HG03457 (cell line): ENCODE results near the gene SPTB.

ENCODE experiments used
- ATAC-seq: cut with Tn5 transposase; IDR thresholded peaks from one replicate; pipeline ENCODE4 v1.9.1; 2021; ENCODE audit warnings: moderate number of reproducible peaks; ENCODE audit not compliant: unreplicated experiment

Gene SPTB

DNA sequence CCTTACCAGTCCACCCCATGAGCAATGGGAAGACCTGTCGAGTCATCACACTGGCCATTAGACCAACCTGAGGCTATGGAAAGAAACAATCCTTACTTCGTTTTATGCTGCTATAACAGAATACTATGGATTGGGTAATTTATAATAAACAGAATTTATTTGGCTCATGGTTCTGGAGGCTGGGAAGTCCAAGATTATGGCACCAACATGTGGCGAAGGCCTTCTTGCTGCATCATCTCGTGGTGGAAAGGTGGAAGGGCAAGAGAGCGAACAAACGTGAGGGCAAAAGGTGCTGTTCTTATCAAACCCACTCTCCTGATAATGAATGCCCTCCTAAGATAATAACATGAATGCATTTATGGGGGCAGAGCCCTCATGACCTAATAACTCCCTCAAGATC lies 9.6 kb upstream of the SPTB start:
- no peak for ATAC-seq

DNA sequence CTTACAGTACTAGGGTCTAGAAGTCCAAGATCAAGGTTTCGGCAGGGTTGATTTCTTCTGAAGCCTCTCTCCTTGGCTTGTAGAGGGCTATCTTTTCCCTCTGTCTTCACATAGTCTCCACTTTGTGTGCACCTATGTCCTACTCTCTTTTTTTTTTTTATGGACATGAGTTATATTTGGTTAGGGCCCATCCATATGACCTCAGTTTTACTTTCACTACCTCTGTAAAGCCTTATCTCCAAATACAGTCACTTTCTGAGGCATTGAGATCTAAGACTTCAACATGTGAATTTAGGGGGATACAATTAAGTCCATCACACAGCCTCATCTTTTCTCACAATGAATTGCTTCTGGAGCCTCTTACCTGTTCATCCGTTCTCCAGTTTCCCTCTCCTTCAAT lies 5.9 kb upstream of the SPTB start:
- no peak for ATAC-seq

- no peak for ATAC-seq
These were observed 764 bp upstream of the SPTB start for GRCh38 chr14:64880221-64881121.

- ATAC-seq = no peak
These were observed 671 bp downstream of the SPTB start for GRCh38 chr14:64878837-64879634.

GRCh38 chr14:64877846-64878245 lies 1.9 kb downstream of the SPTB start:
- no peak for ATAC-seq

GRCh38 chr14:64875350-64875749 lies 4.4 kb downstream of the SPTB start:
- no peak for ATAC-seq

DNA sequence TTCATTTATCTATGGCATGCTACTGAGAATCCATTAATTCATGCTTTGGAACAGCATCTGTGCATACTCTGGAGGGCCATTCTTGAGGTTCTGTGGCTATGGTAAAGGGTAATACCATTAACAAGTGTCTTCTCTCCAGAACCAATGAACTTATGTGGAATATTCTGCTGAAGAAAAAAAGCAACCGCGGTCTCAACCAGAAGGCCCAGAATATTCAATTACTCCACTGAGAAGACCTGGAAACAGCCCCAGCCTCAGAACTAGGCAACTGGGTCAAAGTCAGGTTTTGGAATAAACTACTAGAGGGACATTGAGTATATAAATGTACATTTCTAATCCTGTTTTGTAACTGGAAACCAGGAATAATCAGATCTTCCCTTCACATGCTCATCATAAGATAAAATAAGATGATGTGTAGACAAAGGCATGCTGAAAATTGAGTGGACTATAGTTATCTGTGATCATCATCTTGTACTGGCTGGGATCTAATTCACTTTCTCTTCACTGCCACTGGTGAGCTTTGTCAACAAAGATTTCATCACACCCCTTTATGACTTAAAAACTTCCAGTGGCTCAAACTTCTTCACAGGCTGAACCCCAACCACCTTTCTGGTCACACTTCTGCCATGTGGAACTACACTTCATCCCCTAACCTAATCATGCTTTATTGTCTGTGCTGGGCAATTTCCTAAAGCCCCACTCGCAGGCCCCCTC lies 6.0 kb downstream of the SPTB start:
- no peak for ATAC-seq

DNA sequence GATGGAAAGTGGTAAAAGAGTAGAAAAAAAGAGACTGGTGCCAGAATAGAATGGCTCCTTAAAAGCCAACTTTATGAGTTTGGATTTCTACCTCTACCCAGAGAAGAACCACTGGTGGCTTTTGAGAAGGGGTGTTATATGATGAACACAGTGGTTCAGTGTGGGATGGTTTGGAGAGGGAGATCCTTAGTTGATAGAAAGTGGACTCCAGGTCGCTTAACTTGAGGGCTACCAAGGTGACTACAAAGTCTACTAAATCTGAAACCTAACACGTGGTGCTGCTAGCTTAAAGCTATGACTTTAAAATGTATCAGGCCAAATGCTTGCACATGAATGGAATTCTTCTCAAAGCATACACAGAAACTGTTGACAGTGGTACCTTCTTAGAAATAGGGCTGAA lies 8.4 kb downstream of the SPTB start:
- no peak for ATAC-seq

DNA sequence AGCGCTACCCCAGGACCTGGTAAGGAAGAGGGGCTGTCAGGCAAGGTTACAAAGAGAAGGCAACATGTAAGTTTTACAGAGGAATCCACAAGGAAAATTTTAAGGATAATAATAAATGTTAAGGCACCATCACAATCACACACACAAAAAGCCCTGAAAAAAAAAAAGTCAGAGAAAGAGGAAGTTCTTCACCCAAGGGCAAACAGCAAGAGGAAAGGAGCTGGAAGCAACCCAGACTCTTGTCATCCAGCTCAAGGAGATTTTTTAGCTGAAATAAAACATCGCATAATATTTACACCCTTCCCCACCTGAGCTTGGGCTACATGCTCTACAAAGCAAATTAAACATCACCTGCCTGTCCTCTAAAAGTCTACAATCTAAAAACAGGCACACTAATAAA lies 9.5 kb downstream of the SPTB start:
- ATAC-seq = no peak

- no peak for ATAC-seq
These were observed 10.9 kb downstream of the SPTB start for GRCh38 chr14:64868841-64869240.

DNA sequence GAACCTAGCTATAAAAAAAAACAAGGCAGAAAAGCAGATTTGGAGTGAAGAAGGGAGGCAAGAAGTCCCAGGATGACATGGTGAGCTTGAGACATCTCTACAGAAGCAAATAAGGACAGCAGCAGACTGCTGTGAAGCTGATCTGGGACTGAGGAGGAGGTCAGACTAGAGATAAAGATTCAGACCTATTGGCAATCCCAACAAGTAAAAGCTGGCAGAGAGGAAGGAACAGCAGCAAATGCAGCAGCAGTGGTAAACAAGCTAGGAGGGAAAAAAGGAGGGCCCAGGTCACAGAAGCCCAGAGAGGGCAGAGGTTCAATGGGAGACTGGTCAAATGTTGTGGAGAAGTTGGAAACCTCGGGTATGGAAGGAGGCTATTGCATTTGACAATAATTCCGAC lies 11.3 kb downstream of the SPTB start:
- no peak for ATAC-seq

- ATAC-seq = no peak
These were observed 12.5 kb downstream of the SPTB start for GRCh38 chr14:64867182-64867581.

- no peak for ATAC-seq
These were observed 13.7 kb downstream of the SPTB start for GRCh38 chr14:64865992-64866391.

GRCh38 chr14:64865109-64865508 lies 14.6 kb downstream of the SPTB start:
- ATAC-seq = no peak

GRCh38 chr14:64864258-64864657 lies 15.4 kb downstream of the SPTB start:
- no peak for ATAC-seq

GRCh38 chr14:64861916-64862315 lies 17.8 kb downstream of the SPTB start:
- ATAC-seq = no peak

- ATAC-seq = no peak
These were observed 19.7 kb downstream of the SPTB start for GRCh38 chr14:64860039-64860438.

DNA sequence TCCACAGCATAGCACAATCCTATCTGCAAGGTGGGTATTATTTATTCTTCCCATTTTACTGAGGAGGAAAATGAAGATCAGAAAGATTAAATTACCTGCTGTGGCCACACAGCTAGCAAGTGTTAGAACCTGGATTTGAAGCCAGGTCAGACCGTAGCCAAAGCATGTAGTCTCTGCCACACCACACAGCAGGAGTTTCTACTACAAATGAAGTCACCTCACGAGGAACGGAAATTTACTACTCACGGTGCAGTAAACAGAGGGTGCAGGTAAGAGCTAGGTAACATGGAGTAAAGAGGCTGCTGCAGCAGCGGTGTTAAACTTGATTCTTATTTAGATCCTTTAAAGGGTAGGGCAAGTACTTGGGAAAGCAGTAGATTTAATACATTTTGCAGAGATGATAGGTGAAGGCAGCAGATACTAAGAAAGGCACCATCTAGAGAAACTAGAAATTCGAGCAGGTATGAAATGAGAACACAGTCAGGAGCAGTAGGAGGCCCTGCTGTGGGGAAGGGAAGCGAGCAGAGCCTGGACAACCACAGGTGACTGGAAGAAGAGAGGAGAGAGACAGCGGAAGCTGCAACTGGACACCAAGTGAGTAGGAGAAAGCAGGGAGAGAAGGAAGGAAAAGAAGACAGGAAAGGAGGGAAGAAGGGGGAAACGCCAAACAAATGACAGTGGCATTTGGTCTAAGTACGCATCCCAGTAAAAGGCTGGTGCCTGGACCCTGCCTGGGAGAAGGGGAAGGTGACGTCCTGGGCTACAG lies 21.5 kb downstream of the SPTB start:
- no peak for ATAC-seq

DNA sequence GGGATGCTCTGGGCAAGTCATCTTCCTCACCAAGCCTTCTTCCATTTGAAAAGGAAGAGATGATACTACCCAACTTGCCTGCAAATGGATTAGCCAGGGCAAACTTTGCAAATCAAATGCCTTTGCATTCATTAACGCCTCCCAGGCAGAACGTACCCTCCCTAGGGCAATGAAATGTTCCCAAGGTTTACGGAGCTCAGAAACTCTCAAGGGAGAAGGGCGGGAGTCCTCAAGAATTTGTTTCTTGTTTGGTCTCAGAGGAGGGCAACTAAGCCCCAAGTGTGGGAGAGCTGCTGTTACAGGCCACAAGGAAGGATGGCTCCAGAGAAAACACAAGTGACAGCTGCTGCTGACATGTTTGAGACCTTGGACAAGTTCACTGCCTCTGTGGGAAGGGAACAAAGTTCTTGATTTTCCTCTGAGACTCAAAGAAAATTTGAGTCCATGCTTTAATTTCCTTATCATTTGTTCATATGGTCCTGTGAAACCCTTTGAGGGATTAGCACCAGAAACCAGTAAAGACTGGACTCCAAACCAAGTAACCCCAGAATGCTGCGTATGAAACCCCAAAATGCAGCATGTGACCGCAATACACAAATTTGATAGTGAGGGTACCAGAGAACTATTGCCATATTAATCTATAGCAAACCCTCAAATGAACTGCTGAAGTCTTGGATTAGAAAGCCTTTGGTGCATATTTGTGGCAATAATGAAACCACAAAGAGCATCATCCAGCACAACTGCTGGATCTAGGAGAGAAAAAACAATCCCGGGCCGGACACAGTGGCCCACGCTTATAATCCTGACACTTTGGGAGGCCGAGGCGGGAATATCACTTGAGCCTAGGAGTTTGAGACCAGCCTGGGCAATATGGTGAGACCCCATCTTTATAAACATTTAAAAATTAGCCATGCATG lies 22.9 kb downstream of the SPTB start:
- no peak for ATAC-seq
